ENCODE results near the gene HFE. TPM values are rescaled to one million over a fixed set of nuclear protein-coding genes. Genes with fewer than 3 reads are reported as not detected.
A peak's percentile ranks its signal among the peaks of the same experiment; 100 is the strongest.

Gene HFE
- total and polyA plus RNA-seq, 2 of the 13 experiments (the other 11 are each of a cell fraction or from before 2014, with no cell fraction given): 3.7 to 6.3 TPM

DNA sequence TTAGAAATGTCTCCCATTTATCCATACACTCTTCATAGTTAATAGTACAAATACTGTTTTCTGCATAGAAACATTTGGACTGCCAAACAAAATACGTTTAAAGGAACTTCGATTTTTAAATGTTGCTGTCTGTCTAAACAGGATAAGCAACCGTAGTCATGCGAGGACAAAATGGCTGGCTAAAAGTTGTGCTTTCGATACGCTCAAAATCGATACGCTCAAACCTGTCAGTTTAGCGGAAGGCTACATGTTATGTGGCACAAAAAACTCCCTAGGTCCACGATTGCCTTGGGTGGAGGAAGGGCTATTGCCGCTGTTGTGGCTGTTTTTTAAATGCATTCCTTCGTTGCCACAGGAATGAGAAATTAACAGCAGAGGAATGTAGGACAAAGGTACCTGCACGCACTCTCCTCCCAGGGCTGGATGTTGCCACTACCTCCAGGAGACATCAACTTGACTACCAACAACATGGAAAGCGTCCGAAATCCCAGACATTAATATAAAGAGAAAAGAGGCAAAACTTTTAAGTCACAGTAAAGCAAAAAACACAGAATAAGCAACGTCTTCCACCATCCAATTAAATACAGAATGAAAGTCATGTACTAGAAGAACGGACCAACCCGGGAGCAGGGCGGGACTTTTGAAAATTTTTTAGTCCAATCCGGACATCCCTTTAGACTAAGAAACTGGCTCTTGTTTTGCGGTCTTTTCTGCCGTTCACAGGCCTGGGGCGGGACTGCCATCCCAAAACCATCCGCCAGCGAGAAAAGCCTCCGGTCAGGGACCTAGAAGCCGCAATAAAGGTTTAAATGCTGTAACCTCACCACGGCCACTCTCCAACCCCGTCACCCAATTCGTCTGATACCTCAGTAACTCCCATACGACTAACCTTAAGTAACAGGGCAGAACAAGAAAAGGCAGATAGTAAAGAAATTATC lies 32.2 kb upstream of the HFE start (continued):
- peak; percentile 8; the same call in 1 of the 2 replicates for TF ChIP-seq ZNF7 (CRISPR knock-in tag; IDR thresholded peaks at IDR 0.05)
- TF ChIP-seq, protein P1, sequence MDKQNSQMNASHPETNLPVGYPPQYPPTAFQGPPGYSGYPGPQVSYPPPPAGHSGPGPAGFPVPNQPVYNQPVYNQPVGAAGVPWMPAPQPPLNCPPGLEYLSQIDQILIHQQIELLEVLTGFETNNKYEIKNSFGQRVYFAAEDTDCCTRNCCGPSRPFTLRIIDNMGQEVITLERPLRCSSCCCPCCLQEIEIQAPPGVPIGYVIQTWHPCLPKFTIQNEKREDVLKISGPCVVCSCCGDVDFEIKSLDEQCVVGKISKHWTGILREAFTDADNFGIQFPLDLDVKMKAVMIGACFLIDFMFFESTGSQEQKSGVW (CRISPR knock-in tag; IDR thresholded peaks at IDR 0.05; ENCODE audit: borderline replicate concordance): no peak
- no peak; the same call in 1 of the 2 replicates for TF ChIP-seq ZFP37 (CRISPR knock-in tag; IDR thresholded peaks at IDR 0.05; ENCODE audit: borderline replicate concordance)
- TF ChIP-seq, protein P2, sequence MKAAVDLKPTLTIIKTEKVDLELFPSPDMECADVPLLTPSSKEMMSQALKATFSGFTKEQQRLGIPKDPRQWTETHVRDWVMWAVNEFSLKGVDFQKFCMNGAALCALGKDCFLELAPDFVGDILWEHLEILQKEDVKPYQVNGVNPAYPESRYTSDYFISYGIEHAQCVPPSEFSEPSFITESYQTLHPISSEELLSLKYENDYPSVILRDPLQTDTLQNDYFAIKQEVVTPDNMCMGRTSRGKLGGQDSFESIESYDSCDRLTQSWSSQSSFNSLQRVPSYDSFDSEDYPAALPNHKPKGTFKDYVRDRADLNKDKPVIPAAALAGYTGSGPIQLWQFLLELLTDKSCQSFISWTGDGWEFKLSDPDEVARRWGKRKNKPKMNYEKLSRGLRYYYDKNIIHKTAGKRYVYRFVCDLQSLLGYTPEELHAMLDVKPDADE (CRISPR knock-in tag; IDR thresholded peaks at IDR 0.05): 0 out of 2 replicates have a peak, but pooled peaks have one; percentile 50
- TF ChIP-seq CHD2 (IDR thresholded peaks at IDR 0.05; ENCODE audit: low read depth, low read length): peak; percentile 86
- TF ChIP-seq, protein P3, sequence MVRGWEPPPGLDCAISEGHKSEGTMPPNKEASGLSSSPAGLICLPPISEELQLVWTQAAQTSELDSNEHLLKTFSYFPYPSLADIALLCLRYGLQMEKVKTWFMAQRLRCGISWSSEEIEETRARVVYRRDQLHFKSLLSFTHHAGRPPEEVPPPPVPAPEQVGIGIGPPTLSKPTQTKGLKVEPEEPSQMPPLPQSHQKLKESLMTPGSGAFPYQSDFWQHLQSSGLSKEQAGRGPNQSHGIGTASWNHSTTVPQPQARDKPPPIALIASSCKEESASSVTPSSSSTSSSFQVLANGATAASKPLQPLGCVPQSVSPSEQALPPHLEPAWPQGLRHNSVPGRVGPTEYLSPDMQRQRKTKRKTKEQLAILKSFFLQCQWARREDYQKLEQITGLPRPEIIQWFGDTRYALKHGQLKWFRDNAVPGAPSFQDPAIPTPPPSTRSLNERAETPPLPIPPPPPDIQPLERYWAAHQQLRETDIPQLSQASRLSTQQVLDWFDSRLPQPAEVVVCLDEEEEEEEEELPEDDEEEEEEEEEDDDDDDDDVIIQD (CRISPR knock-in tag; IDR thresholded peaks at IDR 0.05; ENCODE audit: low read depth): peak; percentile 93
- no peak for TF ChIP-seq NBN (conservative IDR thresholded peaks at IDR 0.05)
- TF ChIP-seq, protein P4, sequence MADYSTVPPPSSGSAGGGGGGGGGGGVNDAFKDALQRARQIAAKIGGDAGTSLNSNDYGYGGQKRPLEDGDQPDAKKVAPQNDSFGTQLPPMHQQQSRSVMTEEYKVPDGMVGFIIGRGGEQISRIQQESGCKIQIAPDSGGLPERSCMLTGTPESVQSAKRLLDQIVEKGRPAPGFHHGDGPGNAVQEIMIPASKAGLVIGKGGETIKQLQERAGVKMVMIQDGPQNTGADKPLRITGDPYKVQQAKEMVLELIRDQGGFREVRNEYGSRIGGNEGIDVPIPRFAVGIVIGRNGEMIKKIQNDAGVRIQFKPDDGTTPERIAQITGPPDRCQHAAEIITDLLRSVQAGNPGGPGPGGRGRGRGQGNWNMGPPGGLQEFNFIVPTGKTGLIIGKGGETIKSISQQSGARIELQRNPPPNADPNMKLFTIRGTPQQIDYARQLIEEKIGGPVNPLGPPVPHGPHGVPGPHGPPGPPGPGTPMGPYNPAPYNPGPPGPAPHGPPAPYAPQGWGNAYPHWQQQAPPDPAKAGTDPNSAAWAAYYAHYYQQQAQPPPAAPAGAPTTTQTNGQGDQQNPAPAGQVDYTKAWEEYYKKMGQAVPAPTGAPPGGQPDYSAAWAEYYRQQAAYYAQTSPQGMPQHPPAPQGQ (CRISPR knock-in tag; IDR thresholded peaks at IDR 0.05; ENCODE audit: borderline replicate concordance): no peak
- TF ChIP-seq, protein P5, sequence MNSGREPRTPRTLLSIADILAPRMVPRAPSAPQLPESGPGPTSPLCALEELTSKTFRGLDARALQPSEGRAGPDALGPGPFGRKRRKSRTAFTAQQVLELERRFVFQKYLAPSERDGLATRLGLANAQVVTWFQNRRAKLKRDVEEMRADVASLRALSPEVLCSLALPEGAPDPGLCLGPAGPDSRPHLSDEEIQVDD (CRISPR knock-in tag; IDR thresholded peaks at IDR 0.05; ENCODE audit: borderline replicate concordance): no peak
- no peak for TF ChIP-seq ZNF274 (CRISPR knock-in tag; IDR thresholded peaks at IDR 0.05)
- no peak for TF ChIP-seq MATR3 (CRISPR knock-in tag; IDR thresholded peaks at IDR 0.05)
- no peak for TF ChIP-seq PHF5A (CRISPR knock-in tag; IDR thresholded peaks at IDR 0.05; ENCODE audit: low read depth, unreplicated experiment)
- TF ChIP-seq PHF21A (CRISPR knock-in tag; IDR thresholded peaks at IDR 0.05): no peak; the same call in none of the 2 replicates
- no peak for TF ChIP-seq GABPA (IDR thresholded peaks at IDR 0.05; ENCODE audit: low read depth, low read length)
- peak; percentile 57 for TF ChIP-seq GABPA (CRISPR knock-in tag; IDR thresholded peaks at IDR 0.05; ENCODE audit: low read depth)
- peak; percentile 78; the same call in 1 of the 2 replicates for TF ChIP-seq HMG20B (CRISPR knock-in tag; conservative IDR thresholded peaks at IDR 0.05)
- no peak for TF ChIP-seq TMF1 (CRISPR knock-in tag; IDR thresholded peaks at IDR 0.05; ENCODE audit: low read depth)
- peak; percentile 84 for TF ChIP-seq YY1 (IDR thresholded peaks at IDR 0.05; ENCODE audit: insufficient read depth, insufficient replicate concordance, low read depth, low read length)
- no peak for TF ChIP-seq ZNF570 (CRISPR knock-in tag; IDR thresholded peaks at IDR 0.05; ENCODE audit: borderline replicate concordance)
- peak; percentile 62; the same call in 1 of the 2 replicates for TF ChIP-seq ZBTB1 (CRISPR knock-in tag; IDR thresholded peaks at IDR 0.05; ENCODE audit: borderline replicate concordance)
- TF ChIP-seq, protein P6, sequence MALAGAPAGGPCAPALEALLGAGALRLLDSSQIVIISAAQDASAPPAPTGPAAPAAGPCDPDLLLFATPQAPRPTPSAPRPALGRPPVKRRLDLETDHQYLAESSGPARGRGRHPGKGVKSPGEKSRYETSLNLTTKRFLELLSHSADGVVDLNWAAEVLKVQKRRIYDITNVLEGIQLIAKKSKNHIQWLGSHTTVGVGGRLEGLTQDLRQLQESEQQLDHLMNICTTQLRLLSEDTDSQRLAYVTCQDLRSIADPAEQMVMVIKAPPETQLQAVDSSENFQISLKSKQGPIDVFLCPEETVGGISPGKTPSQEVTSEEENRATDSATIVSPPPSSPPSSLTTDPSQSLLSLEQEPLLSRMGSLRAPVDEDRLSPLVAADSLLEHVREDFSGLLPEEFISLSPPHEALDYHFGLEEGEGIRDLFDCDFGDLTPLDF (CRISPR knock-in tag; IDR thresholded peaks at IDR 0.05): peak; percentile 90
- no peak for TF ChIP-seq ZNF343 (CRISPR knock-in tag; IDR thresholded peaks at IDR 0.05)
